ENCODE results near the gene ADGRD2.

The ADGRD2 gene

GRCh38 chr9:124498499-124499146, 48.4 kb downstream of the ADGRD2 start:
- peaks cover 32% of the 10 kb centered on the region for H3K27me3 Mint-ChIP-seq
- H3K27ac Mint-ChIP-seq, result no peak overlapping the region

GRCh38 chr9:124499216-124499615, 49.0 kb downstream of the ADGRD2 start:
- peaks cover 2% of the 10 kb centered on the region for H3K36me3 Mint-ChIP-seq
- no peak overlapping the region for H3K27ac Mint-ChIP-seq
- H3K4me3 Mint-ChIP-seq, result no peak overlapping the region
- H3K27me3 Mint-ChIP-seq, result peaks cover 38% of the 10 kb centered on the region
- H3K4me1 Mint-ChIP-seq, result peaks cover 22% of the 10 kb centered on the region
- DNase-seq, result no peak
- CTCF ChIA-PET, result no interaction called here
- no peaks in the 10 kb centered on the region for H3K9me3 Mint-ChIP-seq

More at GRCh38 chr9:124498499-124499146, 48.4 kb downstream of the ADGRD2 start:
- Mint-ChIP-seq H3K4me3 (no peak overlapping the region), H3K9me3 (no peaks in the 10 kb centered on the region), H3K36me3 (no peaks in the 10 kb centered on the region), H3K4me1 (peaks cover 17% of the 10 kb centered on the region)
- no peak for DNase-seq
- CTCF ChIA-PET, result no interaction called here

- Mint-ChIP-seq H3K27ac (no peak overlapping the region), H3K27me3 (peaks cover 45% of the 10 kb centered on the region), H3K9me3 (no peaks in the 10 kb centered on the region), H3K4me3 (no peak overlapping the region), H3K36me3 (peaks cover 2% of the 10 kb centered on the region), H3K4me1 (peaks cover 22% of the 10 kb centered on the region)
- CTCF ChIA-PET, result no interaction called here
- no peak for DNase-seq
Observed at GRCh38 chr9:124500028-124500795, 50.0 kb downstream of the ADGRD2 start.

GRCh38 chr9:124500796-124501611, 50.8 kb downstream of the ADGRD2 start:
- DNase-seq, result no peak
- Mint-ChIP-seq H3K4me3 (no peak overlapping the region), H3K27ac (no peak overlapping the region), H3K4me1 (peaks cover 17% of the 10 kb centered on the region), H3K27me3 (peaks cover 52% of the 10 kb centered on the region), H3K9me3 (no peaks in the 10 kb centered on the region), H3K36me3 (peaks cover 2% of the 10 kb centered on the region)
- CTCF ChIA-PET, result no interaction called here

- Mint-ChIP-seq H3K4me3 (no peak overlapping the region), H3K27me3 (peaks cover 61% of the 10 kb centered on the region)
Observed at GRCh38 chr9:124501771-124502320, 51.6 kb downstream of the ADGRD2 start.

GRCh38 chr9:124502711-124503702, 52.8 kb downstream of the ADGRD2 start:
- H3K27ac Mint-ChIP-seq, result no peak overlapping the region

More at GRCh38 chr9:124501771-124502320, 51.6 kb downstream of the ADGRD2 start:
- Mint-ChIP-seq H3K9me3 (no peaks in the 10 kb centered on the region), H3K27ac (no peak overlapping the region), H3K4me1 (peaks cover 10% of the 10 kb centered on the region), H3K36me3 (peaks cover 2% of the 10 kb centered on the region)
- no peak for DNase-seq
- CTCF ChIA-PET, result no interaction called here

GRCh38 chr9:124503713-124504529, 53.7 kb downstream of the ADGRD2 start:
- Mint-ChIP-seq H3K27ac (no peak overlapping the region), H3K4me1 (peaks cover 9% of the 10 kb centered on the region), H3K36me3 (peaks cover 2% of the 10 kb centered on the region), H3K27me3 (peaks cover 62% of the 10 kb centered on the region), H3K9me3 (no peaks in the 10 kb centered on the region), H3K4me3 (peak overlapping the region; percentile 31)
- DNase-seq, result no peak
- CTCF ChIA-PET, result interaction anchor here (0.7 kb wide), 1 partner anchor 18 kb away, joined by 3 read pairs; no protein-coding TSS in a partner anchor

More at GRCh38 chr9:124502711-124503702, 52.8 kb downstream of the ADGRD2 start:
- H3K36me3 Mint-ChIP-seq, result peaks cover 2% of the 10 kb centered on the region
- no peaks in the 10 kb centered on the region for H3K9me3 Mint-ChIP-seq
- CTCF ChIA-PET, result no interaction called here
- no peak overlapping the region for H3K4me3 Mint-ChIP-seq
- no peak for DNase-seq
- H3K27me3 Mint-ChIP-seq, result peaks cover 62% of the 10 kb centered on the region
- peaks cover 9% of the 10 kb centered on the region for H3K4me1 Mint-ChIP-seq

- Mint-ChIP-seq H3K36me3 (peaks cover 2% of the 10 kb centered on the region), H3K27ac (no peak overlapping the region), H3K9me3 (no peaks in the 10 kb centered on the region), H3K27me3 (peaks cover 62% of the 10 kb centered on the region), H3K4me1 (peaks cover 9% of the 10 kb centered on the region), H3K4me3 (no peak overlapping the region)
- CTCF ChIA-PET, result interaction anchor here (0.7 kb wide), 1 partner anchor 18 kb away, joined by 3 read pairs; no protein-coding TSS in a partner anchor
- DNase-seq, result no peak
Observed at GRCh38 chr9:124504530-124505005, 54.3 kb downstream of the ADGRD2 start.

GRCh38 chr9:124505006-124505900, 55.0 kb downstream of the ADGRD2 start:
- Mint-ChIP-seq H3K4me3 (no peak overlapping the region), H3K27ac (no peak overlapping the region), H3K9me3 (no peaks in the 10 kb centered on the region), H3K27me3 (peaks cover 62% of the 10 kb centered on the region), H3K4me1 (peaks cover 9% of the 10 kb centered on the region), H3K36me3 (peaks cover 2% of the 10 kb centered on the region)
- no peak for DNase-seq
- CTCF ChIA-PET, result interaction anchor here (1.0 kb wide), 1 partner anchor 22 kb away, joined by 3 read pairs; no protein-coding TSS in a partner anchor

GRCh38 chr9:124505901-124506346, 55.7 kb downstream of the ADGRD2 start:
- Mint-ChIP-seq H3K27ac (no peak overlapping the region), H3K36me3 (peaks cover 2% of the 10 kb centered on the region), H3K27me3 (peaks cover 58% of the 10 kb centered on the region), H3K9me3 (no peaks in the 10 kb centered on the region), H3K4me1 (peaks cover 9% of the 10 kb centered on the region), H3K4me3 (no peak overlapping the region)
- CTCF ChIA-PET, result interaction anchor here (1.0 kb wide), 1 partner anchor 21 kb away, joined by 3 read pairs; no protein-coding TSS in a partner anchor
- no peak for DNase-seq

GRCh38 chr9:124506433-124506832, 56.2 kb downstream of the ADGRD2 start:
- Mint-ChIP-seq H3K9me3 (no peaks in the 10 kb centered on the region), H3K36me3 (peaks cover 2% of the 10 kb centered on the region), H3K4me1 (peaks cover 9% of the 10 kb centered on the region), H3K4me3 (no peak overlapping the region), H3K27me3 (peaks cover 58% of the 10 kb centered on the region), H3K27ac (no peak overlapping the region)
- no peak for DNase-seq
- CTCF ChIA-PET, result interaction anchor here (1.0 kb wide), 1 partner anchor 21 kb away, joined by 3 read pairs; no protein-coding TSS in a partner anchor
